Mesothelial cell of epicardium (in vitro differentiated cells): ENCODE measurements around the gene BTBD18. TPM values are rescaled to one million over a fixed set of nuclear protein-coding genes. Genes with fewer than 3 reads are reported as not detected.
"Not testable (repeated sequence)": the region's sequence is repeated elsewhere in the genome, so short reads cannot be mapped to it uniquely, and the experiment has no call there.

Experiments
- DNase-seq, 2 experiments: peaks; one replicate each; pipeline ENCODE4 v3.0.0; 2021; ENCODE audit warnings: low spot score in 2 of 2; ENCODE audit not compliant: unreplicated experiment in 2 of 2
- H3K27ac Mint-ChIP-seq: 2 replicates; pipeline ENCODE4 v1.8.0; 2021; ENCODE audit warnings: mixed read lengths
- H3K27me3 Mint-ChIP-seq: 2 replicates; pipeline ENCODE4 v1.8.0; 2021; ENCODE audit warnings: low read depth, mixed read lengths
- H3K36me3 Mint-ChIP-seq: 2 replicates; pipeline ENCODE4 v1.8.0; 2021; ENCODE audit warnings: mixed read lengths
- H3K4me1 Mint-ChIP-seq: 2 replicates; pipeline ENCODE4 v1.8.0; 2021; ENCODE audit warnings: mixed read lengths
- H3K4me3 Mint-ChIP-seq: 2 replicates; pipeline ENCODE4 v1.8.0; 2021; ENCODE audit warnings: mild to moderate bottlenecking, moderate library complexity, mixed read lengths
- H3K9me3 Mint-ChIP-seq: 2 replicates; pipeline ENCODE4 v1.8.0; 2021; ENCODE audit warnings: mixed read lengths
- total RNA-seq: library from RNA; stranded (reverse); gene quantifications from 3 replicates; pipeline ENCODE4 v1.2.1, GENCODE V29; 2021
- TF ChIP-seq, protein P1 (sequence below): fragments of 200-600 bp; sonication (generic); IDR thresholded peaks from one replicate; pipeline ENCODE4 v1.5.0; 2021; ENCODE audit warnings: antibody characterized with exemption; ENCODE audit not compliant: unreplicated experiment

The BTBD18 gene
- total RNA-seq, 1 donor from 2014 or later, result not detected

DNA sequence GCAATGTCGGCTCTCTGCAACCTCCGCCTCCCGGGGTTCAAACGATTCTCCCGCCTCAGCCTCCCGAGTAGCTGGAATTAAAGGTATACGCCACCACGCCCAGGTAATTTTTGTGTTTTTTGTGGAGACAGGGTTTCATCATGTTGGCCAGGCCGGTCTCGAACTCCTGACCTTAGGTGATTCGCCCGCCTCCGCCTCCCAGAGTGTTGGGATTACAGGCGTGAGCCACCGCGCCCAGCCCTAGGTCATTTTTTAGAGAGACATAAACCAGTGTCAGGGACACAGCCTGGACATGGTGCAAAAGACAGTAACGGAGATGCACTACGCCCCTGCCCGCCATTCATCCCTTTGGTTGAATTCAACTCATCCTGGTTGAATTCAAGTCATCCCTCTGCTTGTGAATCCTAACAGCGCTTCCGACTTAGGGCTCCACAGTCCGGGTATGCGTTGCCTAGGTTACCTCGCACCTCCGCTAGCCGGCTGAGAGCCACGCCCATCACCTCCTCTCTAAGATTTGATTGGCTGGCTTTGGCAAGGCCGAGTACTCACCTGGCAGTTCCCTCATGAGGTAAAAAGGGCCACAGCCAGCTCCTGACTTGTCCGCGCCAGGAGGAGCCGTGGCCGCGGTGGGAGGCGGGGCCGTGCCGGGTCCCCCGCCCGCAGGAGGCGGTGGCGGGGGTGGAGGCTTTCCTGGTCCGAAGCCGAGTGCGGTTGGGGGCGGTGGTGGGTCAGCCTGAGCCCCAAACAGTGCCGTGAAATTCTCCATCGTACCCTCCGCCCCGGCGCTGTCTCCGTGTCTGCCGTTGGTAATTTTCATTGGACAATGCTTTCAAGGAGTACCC lies 40.0 kb downstream of the BTBD18 start, which contains the start of gene MED19:
MED19 (minus strand) TSS at position 802 of the 842 bp plus-strand sequence; CDS start at position 766, 36 bp downstream.
- TF ChIP-seq, protein P1, sequence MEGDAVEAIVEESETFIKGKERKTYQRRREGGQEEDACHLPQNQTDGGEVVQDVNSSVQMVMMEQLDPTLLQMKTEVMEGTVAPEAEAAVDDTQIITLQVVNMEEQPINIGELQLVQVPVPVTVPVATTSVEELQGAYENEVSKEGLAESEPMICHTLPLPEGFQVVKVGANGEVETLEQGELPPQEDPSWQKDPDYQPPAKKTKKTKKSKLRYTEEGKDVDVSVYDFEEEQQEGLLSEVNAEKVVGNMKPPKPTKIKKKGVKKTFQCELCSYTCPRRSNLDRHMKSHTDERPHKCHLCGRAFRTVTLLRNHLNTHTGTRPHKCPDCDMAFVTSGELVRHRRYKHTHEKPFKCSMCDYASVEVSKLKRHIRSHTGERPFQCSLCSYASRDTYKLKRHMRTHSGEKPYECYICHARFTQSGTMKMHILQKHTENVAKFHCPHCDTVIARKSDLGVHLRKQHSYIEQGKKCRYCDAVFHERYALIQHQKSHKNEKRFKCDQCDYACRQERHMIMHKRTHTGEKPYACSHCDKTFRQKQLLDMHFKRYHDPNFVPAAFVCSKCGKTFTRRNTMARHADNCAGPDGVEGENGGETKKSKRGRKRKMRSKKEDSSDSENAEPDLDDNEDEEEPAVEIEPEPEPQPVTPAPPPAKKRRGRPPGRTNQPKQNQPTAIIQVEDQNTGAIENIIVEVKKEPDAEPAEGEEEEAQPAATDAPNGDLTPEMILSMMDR, result no peak
- Mint-ChIP-seq H3K27ac (peak within 1 kb of the TSS; percentile 97), H3K36me3 (peaks cover 10% of the 10 kb centered on the region), H3K9me3 (no peaks in the 10 kb centered on the region), H3K4me1 (peaks cover 28% of the 10 kb centered on the region), H3K27me3 (no peaks in the 10 kb centered on the region), H3K4me3 (peak within 1 kb of the TSS; percentile 98)
- DNase-seq, result peak; percentile 71 to 83

DNA sequence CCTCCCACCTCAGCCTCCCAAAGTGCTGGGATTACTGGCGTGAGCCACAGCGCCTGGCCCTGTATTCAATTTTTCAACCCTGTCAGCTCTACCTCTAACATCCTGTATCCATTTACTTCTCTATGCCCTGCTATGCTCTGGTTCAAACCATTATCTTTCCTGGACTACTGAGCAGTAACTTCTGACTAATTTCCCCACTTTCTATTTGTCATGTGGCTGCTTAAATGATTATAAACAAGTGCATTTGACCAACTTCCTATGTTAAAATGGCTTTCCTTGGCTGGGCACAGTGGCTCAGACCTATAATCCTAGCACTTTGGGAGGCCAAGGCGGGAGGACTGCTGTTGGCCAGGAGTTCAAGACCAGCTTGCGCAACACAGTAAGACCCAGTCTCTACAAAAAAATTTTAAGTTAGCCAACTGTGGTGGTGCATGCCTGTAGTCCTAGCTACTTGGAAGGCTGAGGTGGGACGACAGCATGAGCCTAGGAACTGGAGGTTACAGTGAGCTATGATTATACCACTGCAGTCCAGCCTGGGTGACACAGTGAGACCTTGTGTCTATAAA lies 41.7 kb downstream of the BTBD18 start:
- H3K9me3 Mint-ChIP-seq, result no peaks in the 10 kb centered on the region
- no peak for DNase-seq
- H3K4me1 Mint-ChIP-seq, result peaks cover 28% of the 10 kb centered on the region
- H3K36me3 Mint-ChIP-seq, result peaks cover 8% of the 10 kb centered on the region
- H3K4me3 Mint-ChIP-seq, result no peak overlapping the region
- TF ChIP-seq, protein P1, result no peak
- no peak overlapping the region for H3K27ac Mint-ChIP-seq
- no peaks in the 10 kb centered on the region for H3K27me3 Mint-ChIP-seq

DNA sequence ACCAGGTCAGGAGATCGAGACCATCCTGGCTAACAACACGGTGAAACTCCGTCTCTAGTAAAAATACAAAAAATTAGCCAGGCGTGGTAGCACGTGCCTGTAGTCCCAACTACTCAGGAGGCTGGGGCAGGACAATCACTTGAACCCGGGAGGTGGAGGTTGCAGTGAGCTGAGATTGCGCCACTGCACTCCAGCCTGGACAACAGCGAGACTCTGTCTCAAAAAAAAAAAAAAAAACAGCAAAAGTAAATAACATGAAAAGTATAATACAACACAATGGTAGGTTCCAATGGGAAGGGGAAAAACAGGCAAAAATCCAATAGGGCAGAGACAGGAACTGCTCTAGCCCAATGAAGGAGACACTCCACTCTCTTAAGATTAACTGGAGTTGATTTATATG lies 46.2 kb downstream of the BTBD18 start:
- H3K27me3 Mint-ChIP-seq, H3K27ac Mint-ChIP-seq, H3K4me1 Mint-ChIP-seq, H3K4me3 Mint-ChIP-seq, H3K9me3 Mint-ChIP-seq, DNase-seq: not testable (repeated sequence)
- H3K36me3 Mint-ChIP-seq, result peaks cover 25% of the 10 kb centered on the region

DNA sequence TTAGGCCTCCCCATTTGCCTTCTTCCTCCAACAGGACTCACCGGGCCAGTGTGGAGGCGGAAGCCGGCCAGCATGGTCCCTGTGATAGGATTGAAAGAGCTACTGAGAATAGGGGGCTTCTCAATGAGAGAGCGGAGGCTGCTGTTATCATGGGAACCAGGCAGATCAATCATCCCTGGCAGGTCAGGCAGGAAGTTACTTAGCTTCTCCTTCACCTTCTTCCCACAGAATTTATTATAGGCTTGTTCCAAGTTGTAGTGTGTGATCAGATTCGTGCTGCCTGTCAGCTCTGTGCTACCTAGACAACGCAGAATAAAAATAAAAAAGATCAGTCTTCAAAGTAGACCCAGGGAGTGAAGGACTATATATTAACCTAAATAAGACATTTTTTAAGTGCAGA lies 46.7 kb downstream of the BTBD18 start:
- TF ChIP-seq, protein P1, result no peak

DNA sequence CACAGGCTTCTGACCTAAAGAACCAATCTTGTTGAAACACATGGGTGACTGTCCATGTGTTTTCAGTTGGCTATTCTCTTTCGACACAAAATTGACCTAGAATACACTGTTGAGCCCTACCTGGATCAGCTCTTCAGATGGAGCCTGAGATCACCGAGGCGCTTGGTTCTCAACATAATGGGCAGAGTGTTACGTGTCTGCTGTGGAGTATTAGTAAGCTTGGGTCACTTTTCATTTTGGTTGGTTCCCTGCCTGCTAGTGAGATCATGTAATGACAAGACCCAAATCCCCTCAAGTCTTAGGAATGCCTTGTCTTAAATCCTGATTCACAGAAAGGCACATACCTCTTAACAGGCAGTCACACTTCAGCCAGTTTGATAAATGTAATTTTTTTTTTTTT lies 48.3 kb downstream of the BTBD18 start:
- Mint-ChIP-seq H3K4me1 (no peaks in the 10 kb centered on the region), H3K27ac (no peak overlapping the region), H3K27me3 (no peaks in the 10 kb centered on the region), H3K9me3 (no peaks in the 10 kb centered on the region), H3K4me3 (no peak overlapping the region), H3K36me3 (peaks cover 34% of the 10 kb centered on the region)
- TF ChIP-seq, protein P1, result no peak
- DNase-seq, result no peak

More for the DNA sequence above, 46.7 kb downstream of the BTBD18 start:
- no peaks in the 10 kb centered on the region for H3K9me3 Mint-ChIP-seq
- H3K4me3 Mint-ChIP-seq, result no peak overlapping the region
- H3K27me3 Mint-ChIP-seq, result no peaks in the 10 kb centered on the region
- DNase-seq, result no peak
- H3K4me1 Mint-ChIP-seq, result peaks cover 3% of the 10 kb centered on the region
- H3K27ac Mint-ChIP-seq, result no peak overlapping the region
- H3K36me3 Mint-ChIP-seq, result peaks cover 26% of the 10 kb centered on the region

DNA sequence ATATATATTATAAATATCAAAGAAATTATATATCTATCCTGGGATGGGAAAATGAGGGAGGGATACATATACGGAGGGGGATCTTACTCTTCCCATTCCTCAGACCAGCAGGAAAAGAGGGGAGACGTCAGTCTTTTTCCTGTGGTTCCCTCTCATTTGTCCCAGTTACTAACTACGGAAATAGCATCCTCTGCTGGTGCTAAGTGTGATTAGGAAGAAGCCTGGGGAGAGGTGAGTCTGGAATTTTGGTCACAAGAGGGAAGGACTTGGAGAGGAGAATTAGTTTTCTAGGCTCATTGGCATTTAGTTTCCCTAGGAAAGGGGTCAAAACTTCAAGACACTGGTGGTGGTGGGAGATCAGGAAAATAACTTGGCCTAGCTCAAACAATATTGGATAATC lies 51.2 kb downstream of the BTBD18 start:
- no peaks in the 10 kb centered on the region for H3K4me1 Mint-ChIP-seq
- no peak overlapping the region for H3K4me3 Mint-ChIP-seq
- TF ChIP-seq, protein P1, result no peak
- no peak overlapping the region for H3K27ac Mint-ChIP-seq
- DNase-seq, result no peak
- no peaks in the 10 kb centered on the region for H3K9me3 Mint-ChIP-seq
- peaks cover 42% of the 10 kb centered on the region for H3K36me3 Mint-ChIP-seq
- no peaks in the 10 kb centered on the region for H3K27me3 Mint-ChIP-seq
